ENCODE measurements around the gene PDIA5.

PDIA5 gene

DNA sequence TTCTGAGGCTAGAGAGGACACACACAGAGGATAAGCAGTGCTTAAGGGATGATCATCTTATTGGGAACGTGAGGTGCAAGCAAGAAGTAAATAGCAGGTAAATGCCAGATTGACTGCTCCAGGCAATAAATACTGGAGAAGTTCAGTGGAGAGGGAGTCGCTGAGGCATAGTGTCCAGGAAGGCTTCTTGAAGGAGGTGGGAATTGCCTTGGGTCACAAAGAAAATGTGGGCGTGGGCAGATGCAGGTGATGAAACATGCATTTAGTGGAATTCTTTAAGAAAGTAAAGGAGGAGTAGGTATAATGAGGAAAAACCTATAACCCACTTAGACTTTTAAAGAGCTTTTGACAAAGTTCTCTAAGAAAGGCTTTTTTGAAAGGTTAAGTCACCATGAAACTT, 31.8 kb upstream of the PDIA5 start:
- no peaks in the 10 kb centered on the region for H4K20me1 ChIP-seq (ENCODE audit: insufficient read depth)

DNA sequence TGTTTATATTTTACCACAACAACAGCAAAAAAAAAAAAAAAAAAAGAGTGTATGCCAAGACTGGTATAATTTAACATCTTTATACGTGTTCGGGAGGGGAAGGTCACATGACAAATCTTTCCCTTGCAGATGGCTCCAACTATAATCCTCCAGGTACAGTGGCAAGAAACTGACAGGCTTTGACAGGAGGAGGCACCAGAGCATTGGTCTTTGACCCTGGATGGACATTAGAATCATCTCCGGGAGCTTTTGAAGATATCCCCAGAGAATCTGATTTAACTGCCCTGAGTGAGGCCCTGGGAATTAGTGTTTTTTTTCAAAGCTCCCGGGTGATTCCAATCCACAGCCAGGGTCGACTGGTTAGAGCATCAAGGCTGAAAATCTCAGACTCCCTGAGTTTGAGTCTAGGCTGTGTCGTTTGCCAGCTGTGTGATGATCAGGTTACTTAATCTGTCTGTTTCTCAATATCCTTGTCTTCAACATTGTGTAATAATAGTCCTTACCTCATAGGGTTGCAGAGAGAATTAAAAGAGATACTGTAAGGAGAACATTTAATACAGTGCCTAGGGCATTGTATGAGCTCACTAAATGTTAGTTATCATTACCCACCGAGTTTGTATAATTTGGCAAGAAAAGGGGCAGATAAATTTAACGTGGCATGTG, 30.3 kb upstream of the PDIA5 start:
- H3K27me3 ChIP-seq (ENCODE audit: insufficient read depth, low read depth): no peaks in the 10 kb centered on the region
- no peak overlapping the region for H3K4me3 ChIP-seq (IDR thresholded peaks at IDR 0.05; ENCODE audit: insufficient read depth, low read depth, low read length)
- no peaks in the 10 kb centered on the region for H3K36me3 ChIP-seq (ENCODE audit: insufficient read depth)
- H3K9ac ChIP-seq: no peak overlapping the region
- H3K4me1 ChIP-seq (ENCODE audit: low read depth, poor library complexity, severe bottlenecking): no peaks in the 10 kb centered on the region
- H3K79me2 ChIP-seq (ENCODE audit: insufficient read depth, low read depth): no peaks in the 10 kb centered on the region
- TF ChIP-seq, protein P1, sequence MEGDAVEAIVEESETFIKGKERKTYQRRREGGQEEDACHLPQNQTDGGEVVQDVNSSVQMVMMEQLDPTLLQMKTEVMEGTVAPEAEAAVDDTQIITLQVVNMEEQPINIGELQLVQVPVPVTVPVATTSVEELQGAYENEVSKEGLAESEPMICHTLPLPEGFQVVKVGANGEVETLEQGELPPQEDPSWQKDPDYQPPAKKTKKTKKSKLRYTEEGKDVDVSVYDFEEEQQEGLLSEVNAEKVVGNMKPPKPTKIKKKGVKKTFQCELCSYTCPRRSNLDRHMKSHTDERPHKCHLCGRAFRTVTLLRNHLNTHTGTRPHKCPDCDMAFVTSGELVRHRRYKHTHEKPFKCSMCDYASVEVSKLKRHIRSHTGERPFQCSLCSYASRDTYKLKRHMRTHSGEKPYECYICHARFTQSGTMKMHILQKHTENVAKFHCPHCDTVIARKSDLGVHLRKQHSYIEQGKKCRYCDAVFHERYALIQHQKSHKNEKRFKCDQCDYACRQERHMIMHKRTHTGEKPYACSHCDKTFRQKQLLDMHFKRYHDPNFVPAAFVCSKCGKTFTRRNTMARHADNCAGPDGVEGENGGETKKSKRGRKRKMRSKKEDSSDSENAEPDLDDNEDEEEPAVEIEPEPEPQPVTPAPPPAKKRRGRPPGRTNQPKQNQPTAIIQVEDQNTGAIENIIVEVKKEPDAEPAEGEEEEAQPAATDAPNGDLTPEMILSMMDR (conservative IDR thresholded peaks at IDR 0.05; ENCODE audit: low read depth, low read length): no peak
- H3K4me2 ChIP-seq: no peak overlapping the region
- no peak overlapping the region for H2AFZ ChIP-seq (ENCODE audit: low read depth)
- H3K27ac ChIP-seq: no peak overlapping the region
- H4K20me1 ChIP-seq (ENCODE audit: insufficient read depth): no peaks in the 10 kb centered on the region

More for the DNA sequence above, 31.8 kb upstream of the PDIA5 start:
- Histone ChIP-seq H3K79me2 (ENCODE audit: insufficient read depth, low read depth) (no peaks in the 10 kb centered on the region), H3K4me2 (no peak overlapping the region), H3K9ac (no peak overlapping the region), H3K4me3 (IDR thresholded peaks at IDR 0.05; ENCODE audit: insufficient read depth, low read depth, low read length) (no peak overlapping the region), H3K36me3 (ENCODE audit: insufficient read depth) (no peaks in the 10 kb centered on the region), H3K27me3 (ENCODE audit: insufficient read depth, low read depth) (no peaks in the 10 kb centered on the region), H3K4me1 (ENCODE audit: low read depth, poor library complexity, severe bottlenecking) (no peaks in the 10 kb centered on the region), H3K27ac (no peak overlapping the region), H2AFZ (ENCODE audit: low read depth) (no peak overlapping the region)
- TF ChIP-seq, protein P1 (conservative IDR thresholded peaks at IDR 0.05; ENCODE audit: low read depth, low read length): no peak

DNA sequence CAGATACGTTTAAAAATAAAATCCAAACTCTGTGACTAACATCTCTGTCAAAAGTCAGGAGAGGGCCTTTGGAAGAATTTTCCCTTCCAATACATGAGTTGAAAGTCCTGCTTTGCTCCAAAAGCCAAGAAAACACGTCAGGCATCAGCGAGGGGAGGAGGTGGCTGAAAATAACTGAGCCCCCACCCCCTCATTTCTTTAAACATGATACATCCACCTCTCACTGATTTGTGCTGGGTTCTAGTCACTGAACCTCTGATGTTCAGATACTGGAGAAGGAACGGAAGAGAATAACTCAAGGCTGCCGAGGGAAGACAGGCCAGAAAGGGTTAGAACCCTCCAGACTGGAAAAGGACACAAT, 29.8 kb upstream of the PDIA5 start:
- Histone ChIP-seq H3K79me2 (ENCODE audit: insufficient read depth, low read depth) (no peaks in the 10 kb centered on the region), H3K36me3 (ENCODE audit: insufficient read depth) (no peaks in the 10 kb centered on the region), H3K9ac (no peak overlapping the region), H3K4me1 (ENCODE audit: low read depth, poor library complexity, severe bottlenecking) (no peaks in the 10 kb centered on the region), H3K4me2 (no peak overlapping the region), H4K20me1 (ENCODE audit: insufficient read depth) (no peaks in the 10 kb centered on the region), H2AFZ (ENCODE audit: low read depth) (no peak overlapping the region), H3K27ac (no peak overlapping the region), H3K4me3 (IDR thresholded peaks at IDR 0.05; ENCODE audit: insufficient read depth, low read depth, low read length) (no peak overlapping the region), H3K27me3 (ENCODE audit: insufficient read depth, low read depth) (no peaks in the 10 kb centered on the region)
- TF ChIP-seq, protein P1 (conservative IDR thresholded peaks at IDR 0.05; ENCODE audit: low read depth, low read length): no peak

DNA sequence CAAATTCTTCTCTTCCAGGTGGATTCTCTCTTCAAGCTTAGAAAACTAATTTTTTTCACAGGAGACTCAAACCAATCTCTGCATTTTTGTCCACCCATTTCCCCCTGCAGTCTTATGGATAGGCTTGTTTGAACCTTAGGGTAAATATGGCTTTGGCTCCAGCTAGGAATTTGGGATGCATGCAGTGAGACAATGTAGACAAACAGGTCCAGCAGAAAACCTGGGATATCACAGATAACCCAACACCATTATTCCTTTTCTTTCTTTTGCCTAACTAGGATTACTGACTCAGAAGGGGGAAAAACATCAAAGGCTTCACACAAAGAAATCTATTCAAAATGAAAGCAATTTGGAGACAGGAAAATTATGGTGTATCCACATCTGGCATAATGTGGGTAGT, 28.1 kb upstream of the PDIA5 start:
- Histone ChIP-seq H3K27ac (no peak overlapping the region), H3K79me2 (ENCODE audit: insufficient read depth, low read depth) (no peaks in the 10 kb centered on the region), H3K4me3 (IDR thresholded peaks at IDR 0.05; ENCODE audit: insufficient read depth, low read depth, low read length) (no peak overlapping the region), H2AFZ (ENCODE audit: low read depth) (no peak overlapping the region), H3K9ac (no peak overlapping the region), H3K36me3 (ENCODE audit: insufficient read depth) (no peaks in the 10 kb centered on the region), H3K27me3 (ENCODE audit: insufficient read depth, low read depth) (no peaks in the 10 kb centered on the region), H4K20me1 (ENCODE audit: insufficient read depth) (no peaks in the 10 kb centered on the region), H3K4me2 (no peak overlapping the region), H3K4me1 (ENCODE audit: low read depth, poor library complexity, severe bottlenecking) (no peaks in the 10 kb centered on the region)
- TF ChIP-seq, protein P1 (conservative IDR thresholded peaks at IDR 0.05; ENCODE audit: low read depth, low read length): no peak

Measured in KMS-11 (cell line).